Measurements from ENCODE around the gene IQCH.

- TF ChIP-seq CTCF (IDR thresholded peaks at IDR 0.05) (no peak), POLR2A (IDR thresholded peaks at IDR 0.05) (no peak)
Measured at GRCh38 chr15:67386947-67387346, 132.4 kb downstream of the IQCH start.
